ENCODE data around the gene LRRN3.

- TF ChIP-seq CTCF (conservative IDR thresholded peaks at IDR 0.05; ENCODE audit: low read length): no peak
- no peak for TF ChIP-seq EZH2phosphoT487 (IDR thresholded peaks at IDR 0.05; ENCODE audit: borderline replicate concordance)
Observed at GRCh38 chr7:111162692-111163091, 71.8 kb downstream of the LRRN3 start.
